GM19035 (cell line): Measurements from ENCODE around the gene TRABD2A.
"Not testable (repeated sequence)": the region's sequence is repeated elsewhere in the genome, so short reads cannot be mapped to it uniquely, and the experiment has no call there.

ENCODE experiments used
- ATAC-seq: cut with Tn5 transposase; IDR thresholded peaks from one replicate; pipeline ENCODE4 v1.9.1; 2021; ENCODE audit not compliant: unreplicated experiment

TRABD2A gene

DNA sequence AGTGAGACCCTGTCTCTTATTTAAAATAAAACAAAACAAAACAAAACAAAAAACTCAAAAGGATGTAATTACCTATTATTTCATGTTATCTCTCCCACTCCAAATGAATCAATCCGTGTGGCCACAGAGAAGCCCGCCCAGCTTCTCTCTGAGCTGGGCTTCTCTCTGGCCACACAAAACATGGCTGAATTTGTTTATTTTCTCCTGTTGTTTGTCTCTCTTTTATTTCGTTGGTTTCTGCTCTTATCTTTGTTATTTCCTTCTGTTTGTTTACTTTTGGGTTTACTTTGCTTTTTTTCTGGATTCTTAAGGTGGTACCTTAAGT, 1.5 kb upstream of the TRABD2A start:
- ATAC-seq, result peak; percentile 6

DNA sequence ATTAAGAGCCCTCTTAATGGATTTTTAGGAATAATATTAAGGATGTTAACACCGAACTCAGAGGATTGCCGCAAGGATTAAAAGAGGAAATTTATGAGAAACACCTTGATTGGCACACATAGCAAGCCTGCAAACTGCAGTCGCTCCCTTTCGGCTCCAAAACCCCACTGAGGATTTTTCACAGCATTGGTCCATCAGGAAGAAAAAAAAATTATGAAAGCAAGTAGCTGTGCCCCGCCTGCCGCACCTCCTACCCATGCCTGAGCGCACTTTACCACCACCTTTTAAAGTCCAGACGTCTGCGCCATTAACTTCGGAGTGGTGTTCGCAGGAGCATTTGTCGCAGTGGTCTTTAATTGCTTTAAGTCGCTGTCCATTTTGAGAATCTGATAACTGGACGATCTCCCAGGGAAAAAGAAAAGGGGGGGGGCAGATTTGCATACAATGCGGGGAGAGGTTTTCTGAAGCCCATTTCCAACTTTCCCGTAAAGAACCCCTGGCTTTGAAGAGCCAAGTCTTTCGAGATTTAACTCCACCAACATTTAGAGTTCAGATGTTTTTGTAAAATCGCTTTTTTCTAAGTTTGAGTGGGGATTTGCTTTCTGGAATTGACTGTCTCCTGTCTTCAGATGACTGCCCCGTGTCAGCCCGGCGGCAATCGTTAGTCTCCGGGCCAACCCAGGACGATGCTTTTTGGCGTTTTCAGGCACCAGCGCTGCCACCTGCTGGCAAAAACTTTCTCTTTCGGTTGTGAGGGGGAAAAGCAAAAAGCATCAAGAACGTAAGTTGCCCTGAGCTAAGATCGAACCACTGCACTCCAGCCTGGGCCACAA, 913 bp upstream of the TRABD2A start:
- peak; percentile 72 for ATAC-seq

DNA sequence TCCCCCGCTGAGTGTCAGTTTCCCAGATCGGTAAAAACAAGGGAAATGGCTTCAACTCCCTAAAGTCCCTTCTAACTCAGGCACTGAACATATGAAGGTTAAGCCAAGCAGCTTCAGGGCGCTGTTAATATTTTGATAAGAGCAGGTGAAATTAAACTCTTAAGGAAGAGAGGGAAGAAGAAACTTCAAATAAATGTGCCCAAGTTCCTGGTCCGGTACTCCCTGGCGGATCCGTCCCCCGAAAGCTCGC, 564 bp downstream of the TRABD2A start:
- ATAC-seq, result no peak

DNA sequence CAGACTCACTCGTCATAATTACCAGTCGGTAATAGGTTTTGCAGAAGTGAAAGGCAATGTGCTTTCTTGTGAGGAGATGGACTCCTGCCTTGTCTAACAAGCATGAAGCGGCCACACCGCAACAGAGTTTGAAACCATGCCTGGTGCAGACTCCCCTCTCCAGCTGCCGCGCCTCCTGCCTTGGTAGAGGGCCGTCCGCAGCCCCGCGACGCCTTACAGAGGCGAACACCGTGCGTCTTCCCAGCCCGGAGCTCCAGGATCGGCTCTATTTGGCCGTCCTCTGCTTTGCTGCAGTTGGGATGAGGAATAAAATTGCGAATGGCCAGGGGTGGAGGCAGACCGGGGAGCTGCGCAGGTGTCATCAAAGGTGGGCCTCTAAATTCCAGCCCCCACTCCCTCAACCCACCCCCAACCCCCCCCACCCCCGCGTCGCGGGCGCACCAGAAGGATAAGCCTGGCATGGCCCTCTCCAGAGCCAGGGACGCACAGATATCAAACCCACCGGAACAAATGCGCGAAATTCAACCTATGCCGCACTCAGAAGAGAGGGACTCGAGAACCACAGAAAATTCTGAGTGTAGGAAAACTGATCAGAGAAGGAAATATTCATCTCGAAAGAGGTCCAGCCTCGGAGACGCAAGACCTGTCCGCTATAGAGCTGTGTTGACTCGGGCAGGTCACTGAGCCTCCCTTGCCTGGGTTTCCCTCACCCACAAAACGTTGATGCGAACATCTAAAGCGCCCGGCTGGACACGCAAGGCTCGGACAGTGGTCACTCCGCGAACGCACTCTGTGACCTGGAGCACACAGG, 1.1 kb downstream of the TRABD2A start:
- ATAC-seq, result peak; percentile 39

DNA sequence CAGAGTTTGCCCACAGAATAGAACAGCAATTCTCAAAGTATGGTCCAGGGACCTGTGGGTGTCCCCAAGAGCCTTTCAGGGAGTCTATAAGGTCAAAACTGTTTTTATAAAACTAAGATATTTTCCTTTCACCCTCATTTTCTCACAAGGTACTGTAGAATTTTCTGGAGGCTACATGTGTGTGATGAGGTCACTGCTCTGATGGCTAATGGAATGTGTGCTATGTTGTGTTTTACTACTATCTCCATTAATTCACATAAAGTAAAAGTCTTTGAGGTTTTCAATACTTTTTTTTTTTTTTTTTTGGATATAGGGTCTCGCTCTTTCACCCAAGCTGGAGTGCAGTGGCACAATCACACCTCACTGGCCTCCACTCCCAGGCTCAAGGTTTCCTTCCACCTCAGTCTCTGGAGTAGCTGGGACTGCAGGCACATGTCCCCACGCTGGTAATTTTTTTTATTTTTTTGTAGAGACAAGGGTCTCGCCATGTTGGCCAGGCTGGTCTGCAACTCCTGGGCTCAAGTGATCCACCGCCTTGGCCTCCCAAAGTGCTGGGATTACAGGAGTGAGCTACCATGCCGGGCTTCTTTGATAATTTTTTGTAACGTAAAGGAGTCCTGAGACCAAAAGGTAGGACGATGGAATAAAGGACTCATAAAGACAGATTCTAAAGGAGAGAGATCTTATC, 1.8 kb downstream of the TRABD2A start:
- no peak for ATAC-seq

DNA sequence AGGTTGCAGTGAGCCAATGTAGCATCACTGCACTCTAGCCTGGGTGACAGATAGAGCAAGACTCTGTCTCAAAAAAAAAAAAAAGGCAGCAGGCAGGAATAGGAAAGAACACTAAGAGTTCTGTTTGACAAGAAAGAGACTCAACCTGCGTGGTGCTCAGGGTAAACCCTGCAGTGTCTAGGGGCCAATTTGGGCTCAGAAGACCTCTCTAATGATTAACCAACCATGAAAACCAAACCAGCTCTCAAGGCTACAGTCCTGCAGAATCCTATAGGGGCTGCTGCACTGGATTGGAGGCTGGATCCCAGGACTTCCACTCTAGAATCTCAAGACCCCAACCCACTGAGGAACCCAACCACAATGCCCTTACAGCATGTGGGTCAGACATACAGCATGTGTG, 2.4 kb downstream of the TRABD2A start:
- no peak for ATAC-seq

DNA sequence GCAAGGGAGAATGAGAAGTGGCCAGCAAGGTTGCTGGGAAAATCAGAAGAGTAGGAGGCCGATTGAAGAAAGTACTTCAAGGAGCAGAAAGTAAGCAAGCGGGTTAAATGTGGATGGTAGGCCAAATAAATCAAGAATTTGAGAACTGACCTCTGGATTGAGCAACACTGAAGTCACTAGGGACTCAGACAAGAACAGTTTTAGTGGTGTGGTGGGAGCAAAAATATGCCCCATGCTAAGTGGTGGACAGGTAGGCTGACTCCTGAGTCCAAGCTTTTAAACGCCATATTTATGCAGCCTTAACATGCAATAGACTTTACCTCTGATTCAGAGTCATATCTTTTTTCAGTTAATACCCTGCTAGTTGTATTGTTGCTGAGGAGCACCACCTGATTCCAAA, 4.5 kb downstream of the TRABD2A start:
- ATAC-seq, result no peak

DNA sequence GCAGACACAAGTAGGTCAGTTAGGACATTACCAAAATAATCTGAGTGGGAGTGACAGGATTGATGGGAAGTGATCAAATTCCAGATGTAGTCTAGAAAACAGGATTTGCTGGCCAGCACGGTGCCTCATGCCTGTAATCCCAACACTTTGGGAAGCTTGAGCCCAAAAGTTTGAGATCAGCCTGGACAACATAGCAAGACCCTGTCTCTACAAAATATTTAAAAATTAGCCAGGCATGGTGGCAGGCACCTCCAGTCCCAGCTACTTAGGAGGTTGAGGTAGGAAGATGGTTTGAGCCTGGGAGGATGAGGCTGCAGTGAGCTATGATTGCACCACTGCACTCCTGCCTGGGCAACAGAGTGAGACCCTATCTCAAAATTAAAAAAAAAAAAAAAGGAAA, 5.3 kb downstream of the TRABD2A start:
- ATAC-seq, result not testable (repeated sequence)

DNA sequence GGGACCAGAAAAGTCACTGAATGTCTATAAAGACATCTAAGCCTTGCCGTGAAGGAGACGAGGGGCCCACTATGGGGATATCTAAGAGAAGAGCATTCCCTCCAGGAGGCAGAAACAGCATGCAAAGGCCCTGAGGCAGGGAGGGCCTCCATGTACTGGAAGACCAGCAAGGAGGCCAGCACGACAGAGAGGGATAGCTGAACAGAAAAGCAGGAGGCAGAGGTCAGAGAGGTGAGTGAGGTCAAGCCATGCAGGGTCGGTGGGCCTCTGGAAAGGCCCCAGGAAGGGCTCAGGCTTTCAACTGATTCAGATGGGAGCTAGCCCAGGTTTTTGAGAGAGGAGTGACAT, 5.7 kb downstream of the TRABD2A start:
- no peak for ATAC-seq

DNA sequence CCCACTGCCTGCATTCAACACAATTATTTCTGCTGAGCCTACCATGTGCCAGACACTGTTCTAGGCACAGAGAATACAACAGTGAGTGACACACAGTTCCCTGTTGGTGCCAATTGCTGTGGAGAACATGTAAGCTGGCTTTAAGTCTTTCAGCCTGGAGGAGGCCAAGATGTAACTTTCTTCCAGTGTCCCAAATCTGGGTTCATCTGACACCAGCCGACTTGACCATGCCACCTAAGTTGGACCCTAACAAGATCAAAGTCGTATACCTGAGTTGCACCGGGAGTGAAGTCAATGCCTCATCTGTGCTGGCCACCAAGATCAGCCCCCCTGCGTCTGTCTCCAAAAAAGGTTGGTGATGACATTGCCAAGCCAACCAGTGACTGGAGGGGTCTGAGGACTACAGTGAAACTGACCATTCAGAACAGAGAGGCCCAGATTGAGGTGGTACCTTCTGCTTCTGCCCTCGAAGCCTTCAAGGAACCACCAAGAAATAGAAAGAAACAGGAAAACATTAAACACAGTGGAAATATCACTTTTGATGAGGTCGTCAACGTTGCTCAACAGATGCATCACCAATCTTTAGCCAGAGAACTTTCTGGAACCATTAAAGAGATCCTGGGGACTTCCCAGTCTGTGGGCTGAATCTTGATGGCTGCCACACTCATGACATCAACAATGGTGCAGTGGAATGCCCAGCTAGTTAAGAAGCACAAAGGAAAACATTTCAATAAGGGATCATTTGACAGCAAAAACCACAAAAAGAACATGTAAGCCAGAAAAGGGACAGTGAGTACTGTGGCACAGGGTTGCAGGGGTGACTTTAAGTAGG, 6.3 kb downstream of the TRABD2A start:
- no peak for ATAC-seq

DNA sequence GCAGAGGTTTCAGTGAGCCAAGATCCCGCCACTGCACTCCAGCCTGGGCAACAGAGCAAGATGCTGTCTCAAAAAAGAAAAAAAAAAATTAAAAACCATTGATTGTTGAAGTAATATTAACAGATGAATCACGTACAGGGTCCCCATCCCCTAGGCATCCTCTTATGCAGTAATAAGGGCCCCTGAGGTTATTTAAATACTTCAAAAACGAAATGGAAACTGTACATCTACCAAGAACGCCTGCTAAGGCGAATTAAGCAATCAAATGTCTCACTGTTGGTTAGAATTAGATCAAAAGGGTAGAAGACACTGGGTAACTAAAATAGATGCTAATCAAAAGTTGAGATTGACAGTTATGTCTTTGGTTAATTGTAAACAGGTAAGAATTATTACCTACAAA, 7.5 kb downstream of the TRABD2A start:
- ATAC-seq, result no peak

DNA sequence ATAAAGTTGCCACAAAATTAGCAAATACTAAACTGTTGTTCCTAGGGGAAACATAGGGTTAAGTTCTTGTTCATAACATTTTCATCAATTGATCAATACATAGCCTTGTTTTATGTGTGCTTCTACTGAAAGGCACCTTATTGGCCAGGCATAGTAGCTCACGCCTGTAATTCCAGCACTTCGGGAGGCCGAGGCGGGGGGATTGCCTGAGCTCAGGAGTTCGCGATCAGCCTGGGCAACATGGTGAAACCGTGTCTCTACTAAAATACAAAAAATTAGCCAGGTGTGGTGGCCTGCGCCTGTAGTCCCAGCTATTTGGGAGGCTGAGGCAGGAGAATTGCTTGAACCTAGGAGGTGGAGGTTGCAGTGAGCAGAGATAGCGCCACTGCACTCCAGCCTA, 8.2 kb downstream of the TRABD2A start:
- ATAC-seq, result not testable (repeated sequence)

DNA sequence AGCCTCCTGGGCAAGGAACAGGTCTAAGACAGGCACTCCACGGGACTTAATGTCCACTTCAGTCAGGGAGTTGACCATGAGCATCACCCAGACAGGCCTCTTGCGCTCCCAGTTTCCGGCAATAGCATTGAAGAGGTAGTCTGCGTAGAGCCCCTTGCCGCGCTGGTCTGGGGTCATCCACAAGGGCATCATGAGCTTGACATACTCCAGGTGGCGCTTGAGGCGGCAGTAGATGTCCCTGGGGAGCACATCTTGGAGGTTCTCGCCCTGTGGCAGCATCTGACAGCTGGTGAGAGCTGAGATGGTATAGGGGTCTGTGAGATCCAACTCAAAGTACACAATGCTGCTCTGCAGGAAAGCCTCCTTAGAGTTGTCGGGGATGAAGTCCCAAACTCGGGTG, 10.6 kb downstream of the TRABD2A start:
- no peak for ATAC-seq

DNA sequence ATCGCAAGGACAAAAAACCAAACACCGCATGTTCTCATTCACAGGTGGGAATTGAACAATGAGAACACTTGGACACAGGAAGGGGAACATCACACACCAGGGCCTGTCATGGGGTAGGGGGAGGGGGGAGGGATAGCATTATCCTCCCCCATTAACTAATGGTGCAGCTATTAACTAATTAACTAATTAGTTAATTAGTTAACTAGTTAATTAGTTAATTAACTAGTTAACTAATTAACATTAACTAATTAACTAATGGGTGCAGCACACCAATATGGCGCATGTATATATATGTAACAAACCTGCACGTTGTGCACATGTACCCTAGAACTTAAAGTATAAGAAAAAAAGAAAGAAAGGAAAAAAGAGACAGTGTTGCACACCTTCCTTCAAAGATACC, 12.6 kb downstream of the TRABD2A start:
- ATAC-seq, result not testable (repeated sequence)

DNA sequence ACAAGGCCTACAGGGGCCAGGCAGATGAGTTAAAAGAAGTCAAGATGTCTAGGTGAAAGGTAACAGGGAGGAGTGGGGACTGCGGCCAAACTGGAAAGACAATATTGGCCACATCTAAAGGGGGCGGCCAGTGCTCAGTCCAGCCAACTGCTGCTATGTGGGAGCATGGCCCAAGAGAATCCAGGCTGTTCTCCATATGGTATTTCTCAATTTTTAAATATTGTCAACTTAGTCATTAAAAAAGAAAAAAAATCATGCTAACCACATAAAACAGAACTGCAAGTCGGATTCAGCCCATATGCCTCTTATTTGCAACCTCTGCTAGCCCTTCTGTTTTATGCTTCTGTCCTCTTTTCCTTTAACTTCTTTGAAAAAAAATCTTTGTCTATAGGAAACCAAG, 14.8 kb downstream of the TRABD2A start:
- no peak for ATAC-seq

DNA sequence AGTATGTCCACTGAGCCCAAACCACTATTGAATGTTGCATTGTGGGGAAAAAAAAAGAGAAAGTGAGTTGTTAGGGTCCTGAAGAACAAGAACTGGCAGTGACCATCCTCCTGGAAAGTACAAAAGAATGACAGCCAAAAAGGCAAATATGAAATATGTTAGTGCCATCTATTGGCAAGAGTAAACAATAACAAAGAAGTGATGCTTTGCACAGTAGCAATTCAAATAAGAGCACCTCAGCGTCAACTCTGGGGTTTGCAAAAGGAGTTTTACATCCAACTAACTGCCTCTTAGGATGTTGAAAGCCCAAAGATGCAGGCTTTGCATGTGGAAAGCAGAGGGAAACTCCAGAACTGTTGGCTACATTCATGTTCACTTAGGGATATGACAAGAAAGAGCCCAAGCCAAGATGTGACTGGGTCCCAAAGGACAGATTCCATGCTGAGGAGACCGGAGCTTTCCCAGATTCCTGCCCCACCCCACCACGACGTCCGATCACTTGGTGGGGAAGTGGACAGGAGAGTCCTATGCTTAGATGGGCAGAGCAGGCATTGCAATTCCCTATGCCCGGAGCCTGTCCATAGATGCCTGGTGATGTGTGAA, 15.6 kb downstream of the TRABD2A start:
- peak; percentile 71 for ATAC-seq

DNA sequence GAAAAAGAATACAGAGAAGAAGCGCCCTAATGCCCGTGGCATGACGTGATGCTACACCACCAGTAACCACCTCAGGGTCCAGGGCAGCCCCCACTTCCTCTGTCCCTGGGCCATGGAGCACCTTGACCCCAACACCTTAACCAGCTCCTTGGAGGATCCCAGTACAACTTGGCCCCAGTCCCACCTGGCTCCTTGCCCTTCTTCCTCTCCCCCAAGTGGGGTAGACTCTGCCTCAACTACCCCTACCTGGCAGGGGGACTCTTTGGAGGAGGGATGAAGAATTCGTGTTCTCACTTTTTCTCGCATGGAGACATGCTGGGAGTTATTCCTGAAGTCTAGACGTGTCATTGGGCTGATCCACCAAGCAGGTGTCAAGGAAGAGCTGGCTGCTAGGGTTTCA, 18.9 kb downstream of the TRABD2A start:
- ATAC-seq, result no peak

DNA sequence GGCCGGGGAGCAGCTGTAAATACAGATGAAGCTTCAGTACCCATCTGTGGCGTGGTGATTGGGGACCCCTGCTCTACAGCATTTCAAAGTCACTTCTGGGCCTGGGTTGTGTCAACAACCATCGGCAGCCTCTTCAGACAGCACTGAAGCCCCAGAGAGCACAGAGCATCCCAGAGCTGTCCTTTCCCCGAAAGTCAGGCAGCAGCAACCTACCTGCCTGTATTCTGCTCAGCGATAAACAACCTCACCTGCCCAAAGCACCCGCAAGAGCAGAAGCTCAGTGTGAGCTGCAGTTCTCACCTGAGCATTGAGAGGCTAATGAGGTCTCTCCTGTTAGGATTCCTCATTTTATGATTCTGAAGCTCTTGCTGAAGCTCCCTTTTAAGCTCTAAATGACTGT, 19.3 kb downstream of the TRABD2A start:
- ATAC-seq, result no peak

DNA sequence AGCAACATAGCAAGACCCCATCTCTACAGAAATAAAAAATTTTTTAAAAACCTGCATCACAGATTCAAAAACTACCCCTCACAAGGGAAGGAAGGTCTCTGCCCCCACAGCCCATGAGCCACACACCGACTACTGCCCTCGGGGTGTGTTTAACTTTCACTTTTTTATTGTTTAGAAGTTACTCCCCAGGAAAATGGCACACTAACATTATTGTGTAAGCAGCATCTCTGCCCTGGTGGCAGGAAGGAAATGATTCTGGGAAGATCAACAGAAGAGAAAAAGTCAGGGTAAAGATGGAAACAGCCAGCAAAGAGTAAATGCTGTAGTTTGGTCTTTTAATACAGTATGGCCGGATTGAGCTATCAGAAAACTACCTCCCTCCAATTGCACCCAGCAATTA, 21.9 kb downstream of the TRABD2A start:
- ATAC-seq, result no peak

DNA sequence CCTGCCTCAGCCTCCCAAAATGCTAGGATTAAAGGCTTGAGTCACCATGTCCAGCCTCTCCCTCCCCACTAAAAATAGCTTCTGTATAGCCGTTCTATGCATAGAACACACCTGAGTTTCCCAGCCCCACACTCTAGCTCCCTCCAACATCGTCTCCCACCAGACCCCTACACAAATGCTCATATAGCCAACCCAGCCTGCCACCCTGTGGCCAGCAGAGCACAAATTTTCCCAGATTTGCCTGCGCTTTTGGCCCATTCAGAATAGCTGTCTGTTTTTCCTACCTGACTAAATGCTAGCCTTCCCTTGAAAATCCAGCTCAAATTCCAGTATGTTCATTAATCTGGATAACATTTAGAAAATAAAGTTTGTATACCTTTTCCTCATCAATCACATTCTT, 22.8 kb downstream of the TRABD2A start:
- no peak for ATAC-seq

DNA sequence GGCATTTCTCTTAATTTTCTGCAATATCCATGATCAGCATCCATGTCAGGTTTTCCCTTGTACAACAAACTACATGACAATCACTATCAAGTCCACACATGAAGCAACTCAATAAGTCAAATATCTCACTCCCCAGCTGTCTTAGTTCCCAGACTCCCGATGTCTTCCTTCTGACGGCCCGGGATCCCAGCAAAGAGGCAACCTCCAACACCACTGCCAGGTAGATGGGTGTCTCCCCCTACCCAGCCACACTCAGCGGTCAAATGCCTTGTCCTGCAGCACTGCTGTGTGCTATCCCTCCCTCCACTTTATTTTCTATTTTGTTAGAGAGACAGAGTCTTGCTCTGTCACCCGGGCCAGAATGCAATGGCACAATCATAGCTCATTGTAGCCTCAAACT, 23.3 kb downstream of the TRABD2A start:
- no peak for ATAC-seq
